Fibroblast of lung (primary cell): ENCODE results near the gene DENND1A.

Source experiments
- CTCF ChIP-seq, 2 donors: IDR thresholded peaks in 1 of 2; conservative IDR thresholded peaks in 1 of 2; 1 replicate in 1 of 2; 2 replicates in 1 of 2; pipeline ENCODE4 v1.5.1; 2011 to 2012; ENCODE audit warnings: low read length in 2 of 2, control low read depth in 1 of 2, inconsistent platforms in 1 of 2, low read depth in 1 of 2, mild to moderate bottlenecking in 1 of 2
- EZH2 ChIP-seq: IDR thresholded peaks from 2 replicates; pipeline ENCODE4 v1.5.1; 2012; ENCODE audit warnings: low read length, control low read depth, mild to moderate bottlenecking; ENCODE audit errors: missing control alignments

GRCh38 chr9:123368023-123368422 lies 561.9 kb downstream of the DENND1A start:
- no peak for TF ChIP-seq CTCF (conservative IDR thresholded peaks at IDR 0.05 in 1 of 2, IDR thresholded peaks at IDR 0.05 in 1 of 2; ENCODE audit: low read depth in 1 of 2, low read length in 2 of 2)
- TF ChIP-seq EZH2, result no peak
